Loucy (cell line): ENCODE results near the gene PTOV1.

Experiments used
- EZH2phosphoT487 ChIP-seq: fragments of 200-600 bp; IDR thresholded peaks from 2 replicates; pipeline ENCODE4 v1.6.1; 2018; ENCODE audit warnings: antibody characterized with exemption, mild to moderate bottlenecking, moderate library complexity, borderline replicate concordance
- TF ChIP-seq, protein P1 (sequence below): fragments of 200-600 bp; sonication (generic); conservative IDR thresholded peaks from 2 replicates; pipeline ENCODE4 v1.5.1; 2014; ENCODE audit warnings: mild to moderate bottlenecking, antibody characterized with exemption, low read length

- TF ChIP-seq, protein P1, sequence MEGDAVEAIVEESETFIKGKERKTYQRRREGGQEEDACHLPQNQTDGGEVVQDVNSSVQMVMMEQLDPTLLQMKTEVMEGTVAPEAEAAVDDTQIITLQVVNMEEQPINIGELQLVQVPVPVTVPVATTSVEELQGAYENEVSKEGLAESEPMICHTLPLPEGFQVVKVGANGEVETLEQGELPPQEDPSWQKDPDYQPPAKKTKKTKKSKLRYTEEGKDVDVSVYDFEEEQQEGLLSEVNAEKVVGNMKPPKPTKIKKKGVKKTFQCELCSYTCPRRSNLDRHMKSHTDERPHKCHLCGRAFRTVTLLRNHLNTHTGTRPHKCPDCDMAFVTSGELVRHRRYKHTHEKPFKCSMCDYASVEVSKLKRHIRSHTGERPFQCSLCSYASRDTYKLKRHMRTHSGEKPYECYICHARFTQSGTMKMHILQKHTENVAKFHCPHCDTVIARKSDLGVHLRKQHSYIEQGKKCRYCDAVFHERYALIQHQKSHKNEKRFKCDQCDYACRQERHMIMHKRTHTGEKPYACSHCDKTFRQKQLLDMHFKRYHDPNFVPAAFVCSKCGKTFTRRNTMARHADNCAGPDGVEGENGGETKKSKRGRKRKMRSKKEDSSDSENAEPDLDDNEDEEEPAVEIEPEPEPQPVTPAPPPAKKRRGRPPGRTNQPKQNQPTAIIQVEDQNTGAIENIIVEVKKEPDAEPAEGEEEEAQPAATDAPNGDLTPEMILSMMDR: no peak
- no peak for TF ChIP-seq EZH2phosphoT487
These were observed 4.6 kb upstream of the PTOV1 start for GRCh38 chr19:49846408-49846807.
